Fibroblast of peridontal ligament (primary cell): ENCODE measurements around the gene ELL.

Experiments used
- DNase-seq: peaks from one replicate; pipeline ENCODE4 v3.0.0-alpha.2; 2010; ENCODE audit errors: extremely low read depth

Gene ELL

GRCh38 chr19:18506101-18506930 is 15.6 kb downstream of the ELL start:
- no peak for DNase-seq

GRCh38 chr19:18504886-18505610 is 16.8 kb downstream of the ELL start:
- no peak for DNase-seq

GRCh38 chr19:18503971-18504885 is 17.6 kb downstream of the ELL start:
- DNase-seq, result no peak

- no peak for DNase-seq
Measured at GRCh38 chr19:18503337-18503970, 18.4 kb downstream of the ELL start.

- no peak for DNase-seq
Measured at GRCh38 chr19:18502638-18503294, 19.1 kb downstream of the ELL start.

- DNase-seq, result no peak
Measured at GRCh38 chr19:18502246-18502637, 19.6 kb downstream of the ELL start.

- no peak for DNase-seq
Measured at GRCh38 chr19:18501832-18502231, 20.0 kb downstream of the ELL start.

- DNase-seq, result no peak
Measured at GRCh38 chr19:18501351-18501750, 20.5 kb downstream of the ELL start.

- DNase-seq, result no peak
Measured at GRCh38 chr19:18500799-18501198, 21.1 kb downstream of the ELL start.

GRCh38 chr19:18500376-18500775 is 21.5 kb downstream of the ELL start:
- no peak for DNase-seq

GRCh38 chr19:18499055-18499775 is 22.7 kb downstream of the ELL start:
- DNase-seq, result no peak

GRCh38 chr19:18496980-18497256 is 25.0 kb downstream of the ELL start:
- DNase-seq, result no peak

GRCh38 chr19:18496167-18496979 is 25.5 kb downstream of the ELL start:
- DNase-seq, result no peak

GRCh38 chr19:18495204-18495911 is 26.5 kb downstream of the ELL start:
- DNase-seq, result no peak

- DNase-seq, result peak; percentile 51
Measured at GRCh38 chr19:18494267-18494607, 27.6 kb downstream of the ELL start.

- DNase-seq, result no peak
Measured at GRCh38 chr19:18493440-18494266, 28.2 kb downstream of the ELL start.

GRCh38 chr19:18491995-18492953 is 29.6 kb downstream of the ELL start:
- no peak for DNase-seq
